NB4 (cell line): ENCODE results near the gene SLC34A3.

ENCODE experiments used
- CTCF ChIP-seq: IDR thresholded peaks from one replicate; pipeline ENCODE4 v1.5.1; 2012; ENCODE audit warnings: low read depth, low read length
- POLR2A ChIP-seq: IDR thresholded peaks from 2 replicates; pipeline ENCODE4 v1.6.1; 2011; ENCODE audit warnings: mild to moderate bottlenecking; ENCODE audit not compliant: insufficient read length; ENCODE audit errors: extremely low read depth

- TF ChIP-seq CTCF (peak; percentile 94), POLR2A (no peak)
Measured at GRCh38 chr9:137236238-137236935, 5.7 kb downstream of the SLC34A3 start.
